ENCODE measurements around the gene TMCO4.

GRCh38 chr1:19683351-19683750, 116.4 kb downstream of the TMCO4 start:
- no peak for TF ChIP-seq EP300 (IDR thresholded peaks at IDR 0.05; ENCODE audit: borderline replicate concordance)
- TF ChIP-seq TCF12 (IDR thresholded peaks at IDR 0.05; ENCODE audit: low read depth) = no peak
- TF ChIP-seq REST (IDR thresholded peaks at IDR 0.05; ENCODE audit: low read depth) = no peak
- TF ChIP-seq TEAD4 (IDR thresholded peaks at IDR 0.05) = no peak
- TF ChIP-seq CEBPB (IDR thresholded peaks at IDR 0.05) = no peak
- TF ChIP-seq EGR1 (IDR thresholded peaks at IDR 0.05) = no peak
